ENCODE results near the gene CAMLG. TPM values are rescaled to one million over a fixed set of nuclear protein-coding genes. Genes with fewer than 3 reads are reported as not detected.

CAMLG gene
- total and polyA plus RNA-seq, 2 of the 13 experiments (the other 11 are each of a cell fraction or from before 2014, with no cell fraction given): 14.2 to 19.8 TPM

DNA sequence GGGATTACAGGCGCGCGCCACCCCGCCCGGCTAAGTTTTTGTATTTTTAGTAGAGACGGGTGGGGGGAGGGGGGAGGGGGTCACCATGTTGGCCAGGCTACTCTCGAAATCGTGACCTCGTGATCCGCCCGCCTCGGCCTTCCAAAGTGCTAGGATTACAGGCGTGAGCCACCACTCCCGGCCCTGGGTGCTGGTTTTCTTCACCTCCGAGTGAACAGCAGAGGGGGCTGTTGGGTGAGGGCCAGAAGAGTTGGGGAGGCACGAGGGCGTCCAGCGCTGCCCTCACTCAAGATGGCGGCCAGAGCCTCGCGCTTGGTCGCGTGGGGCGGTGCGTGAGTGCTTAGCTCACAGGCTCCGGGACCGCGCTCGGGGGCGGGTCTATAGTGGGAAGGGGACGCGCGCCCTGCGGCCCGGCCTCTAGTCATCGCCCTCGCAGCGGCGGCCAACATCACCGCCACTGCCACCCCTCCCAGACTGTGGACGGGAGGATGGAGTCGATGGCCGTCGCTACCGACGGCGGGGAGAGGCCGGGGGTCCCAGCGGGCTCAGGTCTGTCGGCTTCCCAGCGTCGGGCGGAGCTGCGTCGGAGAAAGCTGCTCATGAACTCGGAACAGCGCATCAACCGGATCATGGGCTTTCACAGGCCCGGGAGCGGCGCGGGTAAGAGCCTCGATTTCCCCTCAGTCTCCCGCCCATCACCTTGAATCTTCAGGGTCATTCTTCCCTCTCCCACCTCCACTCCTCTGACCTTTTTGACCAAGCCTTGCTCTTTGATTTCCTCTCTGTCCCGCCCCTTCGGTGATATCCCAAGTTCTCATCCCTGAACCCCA is at the start of gene CAMLG (continued):
- TF ChIP-seq, protein P1, sequence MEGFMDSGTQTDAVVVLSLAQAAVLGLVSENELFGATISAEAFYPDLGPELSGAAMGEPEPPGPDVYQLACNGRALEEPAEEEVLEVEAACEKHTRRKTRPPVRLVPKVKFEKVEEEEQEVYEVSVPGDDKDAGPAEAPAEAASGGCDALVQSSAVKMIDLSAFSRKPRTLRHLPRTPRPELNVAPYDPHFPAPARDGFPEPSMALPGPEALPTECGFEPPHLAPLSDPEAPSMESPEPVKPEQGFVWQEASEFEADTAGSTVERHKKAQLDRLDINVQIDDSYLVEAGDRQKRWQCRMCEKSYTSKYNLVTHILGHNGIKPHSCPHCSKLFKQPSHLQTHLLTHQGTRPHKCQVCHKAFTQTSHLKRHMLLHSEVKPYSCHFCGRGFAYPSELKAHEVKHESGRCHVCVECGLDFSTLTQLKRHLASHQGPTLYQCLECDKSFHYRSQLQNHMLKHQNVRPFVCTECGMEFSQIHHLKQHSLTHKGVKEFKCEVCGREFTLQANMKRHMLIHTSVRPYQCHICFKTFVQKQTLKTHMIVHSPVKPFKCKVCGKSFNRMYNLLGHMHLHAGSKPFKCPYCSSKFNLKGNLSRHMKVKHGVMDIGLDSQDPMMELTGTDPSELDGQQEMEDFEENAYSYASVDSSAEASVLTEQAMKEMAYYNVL (CRISPR knock-in tag; IDR thresholded peaks at IDR 0.05; ENCODE audit: borderline replicate concordance): peak; percentile 50; the same call in 1 of the 2 replicates
- no peak for TF ChIP-seq FOXM1 (CRISPR knock-in tag; IDR thresholded peaks at IDR 0.05)
- peak; percentile 89 for TF ChIP-seq ZNF619 (CRISPR knock-in tag; IDR thresholded peaks at IDR 0.05)
- TF ChIP-seq SMAD9 (CRISPR knock-in tag; IDR thresholded peaks at IDR 0.05): no peak
- TF ChIP-seq ZNF777 (CRISPR knock-in tag; IDR thresholded peaks at IDR 0.05): peak; percentile 94
- TF ChIP-seq ZNF598 (CRISPR knock-in tag; IDR thresholded peaks at IDR 0.05; ENCODE audit: borderline replicate concordance): no peak
- peak; percentile 22; the same call in 1 of the 2 replicates for TF ChIP-seq ZZZ3 (CRISPR knock-in tag; IDR thresholded peaks at IDR 0.05; ENCODE audit: borderline replicate concordance)
- TF ChIP-seq ZSCAN12 (CRISPR knock-in tag; IDR thresholded peaks at IDR 0.05): no peak
- TF ChIP-seq, protein P2, sequence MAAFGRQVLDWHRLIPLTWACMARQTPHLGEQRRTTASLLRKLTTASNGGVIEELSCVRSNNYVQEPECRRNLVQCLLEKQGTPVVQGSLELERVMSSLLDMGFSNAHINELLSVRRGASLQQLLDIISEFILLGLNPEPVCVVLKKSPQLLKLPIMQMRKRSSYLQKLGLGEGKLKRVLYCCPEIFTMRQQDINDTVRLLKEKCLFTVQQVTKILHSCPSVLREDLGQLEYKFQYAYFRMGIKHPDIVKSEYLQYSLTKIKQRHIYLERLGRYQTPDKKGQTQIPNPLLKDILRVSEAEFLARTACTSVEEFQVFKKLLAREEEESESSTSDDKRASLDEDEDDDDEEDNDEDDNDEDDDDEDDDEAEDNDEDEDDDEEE (CRISPR knock-in tag; IDR thresholded peaks at IDR 0.05): peak; percentile 79; the same call in 1 of the 2 replicates
- TF ChIP-seq HNRNPH1 (optimal IDR thresholded peaks at IDR 0.05; ENCODE audit: low read depth, low read length): no peak
- TF ChIP-seq ZNF333 (CRISPR knock-in tag; IDR thresholded peaks at IDR 0.05; ENCODE audit: borderline replicate concordance): peak; percentile 87; the same call in 1 of the 2 replicates
- TF ChIP-seq, protein P3, sequence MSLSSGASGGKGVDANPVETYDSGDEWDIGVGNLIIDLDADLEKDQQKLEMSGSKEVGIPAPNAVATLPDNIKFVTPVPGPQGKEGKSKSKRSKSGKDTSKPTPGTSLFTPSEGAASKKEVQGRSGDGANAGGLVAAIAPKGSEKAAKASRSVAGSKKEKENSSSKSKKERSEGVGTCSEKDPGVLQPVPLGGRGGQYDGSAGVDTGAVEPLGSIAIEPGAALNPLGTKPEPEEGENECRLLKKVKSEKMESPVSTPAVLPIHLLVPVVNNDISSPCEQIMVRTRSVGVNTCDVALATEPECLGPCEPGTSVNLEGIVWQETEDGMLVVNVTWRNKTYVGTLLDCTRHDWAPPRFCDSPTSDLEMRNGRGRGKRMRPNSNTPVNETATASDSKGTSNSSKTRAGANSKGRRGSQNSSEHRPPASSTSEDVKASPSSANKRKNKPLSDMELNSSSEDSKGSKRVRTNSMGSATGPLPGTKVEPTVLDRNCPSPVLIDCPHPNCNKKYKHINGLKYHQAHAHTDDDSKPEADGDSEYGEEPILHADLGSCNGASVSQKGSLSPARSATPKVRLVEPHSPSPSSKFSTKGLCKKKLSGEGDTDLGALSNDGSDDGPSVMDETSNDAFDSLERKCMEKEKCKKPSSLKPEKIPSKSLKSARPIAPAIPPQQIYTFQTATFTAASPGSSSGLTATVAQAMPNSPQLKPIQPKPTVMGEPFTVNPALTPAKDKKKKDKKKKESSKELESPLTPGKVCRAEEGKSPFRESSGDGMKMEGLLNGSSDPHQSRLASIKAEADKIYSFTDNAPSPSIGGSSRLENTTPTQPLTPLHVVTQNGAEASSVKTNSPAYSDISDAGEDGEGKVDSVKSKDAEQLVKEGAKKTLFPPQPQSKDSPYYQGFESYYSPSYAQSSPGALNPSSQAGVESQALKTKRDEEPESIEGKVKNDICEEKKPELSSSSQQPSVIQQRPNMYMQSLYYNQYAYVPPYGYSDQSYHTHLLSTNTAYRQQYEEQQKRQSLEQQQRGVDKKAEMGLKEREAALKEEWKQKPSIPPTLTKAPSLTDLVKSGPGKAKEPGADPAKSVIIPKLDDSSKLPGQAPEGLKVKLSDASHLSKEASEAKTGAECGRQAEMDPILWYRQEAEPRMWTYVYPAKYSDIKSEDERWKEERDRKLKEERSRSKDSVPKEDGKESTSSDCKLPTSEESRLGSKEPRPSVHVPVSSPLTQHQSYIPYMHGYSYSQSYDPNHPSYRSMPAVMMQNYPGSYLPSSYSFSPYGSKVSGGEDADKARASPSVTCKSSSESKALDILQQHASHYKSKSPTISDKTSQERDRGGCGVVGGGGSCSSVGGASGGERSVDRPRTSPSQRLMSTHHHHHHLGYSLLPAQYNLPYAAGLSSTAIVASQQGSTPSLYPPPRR (CRISPR knock-in tag; IDR thresholded peaks at IDR 0.05; ENCODE audit: borderline replicate concordance): peak; percentile 67; the same call in 1 of the 2 replicates
- 0 out of 2 replicates have a peak, but pooled peaks have one; percentile 53 for TF ChIP-seq SIX1 (CRISPR knock-in tag; IDR thresholded peaks at IDR 0.05; ENCODE audit: borderline replicate concordance)
- TF ChIP-seq ZMAT3 (CRISPR knock-in tag; conservative IDR thresholded peaks at IDR 0.05): peak; percentile 77
- no peak for TF ChIP-seq ZNF496 (CRISPR knock-in tag; IDR thresholded peaks at IDR 0.05; ENCODE audit: insufficient replicate concordance)
- peak; percentile 87; the same call in 1 of the 2 replicates for TF ChIP-seq ZNF34 (CRISPR knock-in tag; IDR thresholded peaks at IDR 0.05; ENCODE audit: borderline replicate concordance)
- TF ChIP-seq MTA1 (CRISPR knock-in tag; IDR thresholded peaks at IDR 0.05; ENCODE audit: borderline replicate concordance): peak; percentile 83
- TF ChIP-seq ZNF180 (CRISPR knock-in tag; IDR thresholded peaks at IDR 0.05; ENCODE audit: borderline replicate concordance, low read depth): no peak
- TF ChIP-seq ZNF136 (CRISPR knock-in tag; IDR thresholded peaks at IDR 0.05; ENCODE audit: low read depth): peak; percentile 59; the same call in 1 of the 2 replicates
- no peak for TF ChIP-seq ZNF549 (CRISPR knock-in tag; IDR thresholded peaks at IDR 0.05)
- TF ChIP-seq SP2 (CRISPR knock-in tag; IDR thresholded peaks at IDR 0.05): peak; percentile 78
